ENCODE data around the gene RIBC2.

The RIBC2 gene

DNA sequence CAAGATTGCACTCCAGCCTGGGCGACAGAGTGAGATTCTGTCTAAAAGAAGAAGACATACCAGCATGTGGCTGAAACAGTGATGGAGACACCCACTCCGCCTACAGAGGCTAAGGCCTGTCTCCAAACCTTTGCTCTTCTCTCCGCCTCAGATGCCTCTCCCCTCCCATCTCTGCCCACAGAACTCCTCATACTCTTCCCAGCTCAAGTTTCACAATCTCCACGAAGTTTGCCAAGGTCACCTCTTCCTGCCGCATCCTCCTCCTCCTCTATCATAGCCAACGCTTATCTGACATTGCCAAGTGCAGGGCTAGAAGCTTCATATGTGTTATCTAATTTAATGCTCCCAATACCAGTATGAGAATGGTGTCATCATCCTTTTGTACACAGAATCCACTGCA lies 63.3 kb downstream of the RIBC2 start:
- DNase-seq: no peak

- no peak for DNase-seq
Measured at GRCh38 chr22:45477366-45478107, 64.0 kb downstream of the RIBC2 start.

GRCh38 chr22:45478108-45478771 lies 64.7 kb downstream of the RIBC2 start:
- DNase-seq: no peak

DNA sequence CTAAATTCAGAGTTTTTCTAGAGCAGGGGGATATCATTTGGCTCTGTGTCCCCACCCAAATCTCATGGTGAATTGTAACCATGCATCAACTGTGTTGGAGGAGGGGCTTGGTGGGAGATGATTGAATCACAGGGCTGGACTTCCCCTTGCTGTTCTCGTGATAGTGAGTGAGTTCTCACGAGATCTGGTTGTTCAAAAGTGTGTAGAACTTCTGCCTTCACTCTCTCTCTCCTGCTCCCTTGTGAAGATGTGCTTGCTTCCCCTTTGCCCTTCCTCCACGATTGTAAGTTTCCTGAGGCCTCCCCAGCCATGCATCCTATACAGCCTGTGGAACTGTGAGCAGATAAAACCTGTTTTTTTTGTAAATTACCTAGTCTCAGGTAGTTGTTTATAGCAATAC lies 67.2 kb downstream of the RIBC2 start:
- no peak for DNase-seq

GRCh38 chr22:45481661-45482060 lies 68.2 kb downstream of the RIBC2 start:
- DNase-seq: no peak

Measured in activated CD4-positive, alpha-beta T cell treated with anti-CD3 and anti-CD28 coated beads, Interleukin-2, amount 50 U/mL, for 48 hours (primary cell).